Endothelial cell (in vitro differentiated cells): ENCODE results near the gene VAMP3. TPM values are rescaled to one million over a fixed set of nuclear protein-coding genes. Genes with fewer than 3 reads are reported as not detected.

Experiments
- DNase-seq: peaks from one replicate; pipeline ENCODE4 v3.0.0; 2021; ENCODE audit warnings: low spot score
- H3K27ac Mint-ChIP-seq: one replicate; pipeline ENCODE4 v1.8.0; 2021; ENCODE audit warnings: mixed read lengths, inconsistent platforms; ENCODE audit not compliant: unreplicated experiment
- H3K27me3 Mint-ChIP-seq: one replicate; pipeline ENCODE4 v1.8.0; 2021; ENCODE audit warnings: mild to moderate bottlenecking, moderate library complexity, mixed read lengths, inconsistent platforms; ENCODE audit not compliant: unreplicated experiment
- H3K36me3 Mint-ChIP-seq: one replicate; pipeline ENCODE4 v1.8.0; 2021; ENCODE audit warnings: mild to moderate bottlenecking, low read depth, mixed read lengths, inconsistent platforms; ENCODE audit not compliant: unreplicated experiment
- H3K4me1 Mint-ChIP-seq: one replicate; pipeline ENCODE4 v1.8.0; 2021; ENCODE audit warnings: mild to moderate bottlenecking, mixed read lengths, inconsistent platforms; ENCODE audit not compliant: unreplicated experiment
- H3K4me3 Mint-ChIP-seq: one replicate; pipeline ENCODE4 v1.8.0; 2021; ENCODE audit warnings: mild to moderate bottlenecking, mixed read lengths, inconsistent platforms; ENCODE audit not compliant: unreplicated experiment
- H3K9me3 Mint-ChIP-seq: one replicate; pipeline ENCODE4 v1.8.0; 2021; ENCODE audit warnings: mixed read lengths, inconsistent platforms; ENCODE audit not compliant: unreplicated experiment
- CTCF ChIP-seq: fragments of 200-600 bp; sonication (generic); IDR thresholded peaks from one replicate; pipeline ENCODE4 v1.5.0; 2021; ENCODE audit warnings: antibody characterized with exemption; ENCODE audit not compliant: unreplicated experiment
- total RNA-seq: library from RNA; stranded (reverse); fragmentation: NEBNext Ultra II Directional; extraction: Animal tissue kit (Norgen Biotek cat#: 25700); gene quantifications from one replicate; pipeline ENCODE4 v1.2.1, GENCODE V29; 2021; ENCODE audit not compliant: unreplicated experiment

VAMP3 gene
- total RNA-seq, 1 donor from 2014 or later: 91.0 TPM

GRCh38 chr1:7770669-7770996 is 463 bp upstream of the VAMP3 start:
- H3K27ac Mint-ChIP-seq: peak overlapping the region; percentile 71
- TF ChIP-seq CTCF: no peak

GRCh38 chr1:7771823-7772299 is 765 bp downstream of the VAMP3 start:
- peak overlapping the region; percentile 83 for H3K27ac Mint-ChIP-seq
- H3K36me3 Mint-ChIP-seq: peaks cover 5% of the 10 kb centered on the region
- no peak for DNase-seq
- peaks cover 8% of the 10 kb centered on the region for H3K4me1 Mint-ChIP-seq
- no peaks in the 10 kb centered on the region for H3K27me3 Mint-ChIP-seq
- no peaks in the 10 kb centered on the region for H3K9me3 Mint-ChIP-seq
- peak overlapping the region; percentile 96 for H3K4me3 Mint-ChIP-seq
- TF ChIP-seq CTCF: no peak

More at GRCh38 chr1:7770669-7770996, 463 bp upstream of the VAMP3 start:
- Mint-ChIP-seq H3K4me1 (peaks cover 8% of the 10 kb centered on the region), H3K4me3 (peak overlapping the region; percentile 91), H3K9me3 (no peaks in the 10 kb centered on the region), H3K36me3 (peaks cover 5% of the 10 kb centered on the region), H3K27me3 (no peaks in the 10 kb centered on the region)
- no peak for DNase-seq

- H3K9me3 Mint-ChIP-seq: no peaks in the 10 kb centered on the region
- peaks cover 21% of the 10 kb centered on the region for H3K36me3 Mint-ChIP-seq
- TF ChIP-seq CTCF: no peak
Measured at GRCh38 chr1:7777591-7777990, 6.5 kb downstream of the VAMP3 start.

GRCh38 chr1:7778133-7778628 is 7.1 kb downstream of the VAMP3 start:
- Mint-ChIP-seq H3K36me3 (peaks cover 21% of the 10 kb centered on the region), H3K27me3 (peaks cover 1% of the 10 kb centered on the region), H3K27ac (no peak overlapping the region)

More at GRCh38 chr1:7777591-7777990, 6.5 kb downstream of the VAMP3 start:
- peaks cover 1% of the 10 kb centered on the region for H3K27me3 Mint-ChIP-seq
- H3K4me1 Mint-ChIP-seq: no peaks in the 10 kb centered on the region
- H3K4me3 Mint-ChIP-seq: no peak overlapping the region
- H3K27ac Mint-ChIP-seq: no peak overlapping the region
- DNase-seq: no peak

More at GRCh38 chr1:7778133-7778628, 7.1 kb downstream of the VAMP3 start:
- Mint-ChIP-seq H3K9me3 (no peaks in the 10 kb centered on the region), H3K4me3 (no peak overlapping the region), H3K4me1 (no peaks in the 10 kb centered on the region)
- TF ChIP-seq CTCF: no peak
- DNase-seq: no peak
